Neuronal stem cell (in vitro differentiated cells): ENCODE measurements around the gene RASSF8.

Source experiments
- DNase-seq: peaks from one replicate; pipeline ENCODE4 v3.0.0-alpha.2; 2013; ENCODE audit warnings: low spot score
- H2AFZ ChIP-seq: one replicate; pipeline ENCODE4 v1.6.1; 2013; ENCODE audit warnings: mild to moderate bottlenecking, low read length, inconsistent platforms
- H2AK5ac ChIP-seq: 2 replicates; pipeline ENCODE4 v1.6.1; 2013; ENCODE audit warnings: low read depth, mild to moderate bottlenecking, inconsistent platforms, low read length, moderate library complexity, mixed read lengths
- H2BK120ac ChIP-seq: 2 replicates; pipeline ENCODE4 v1.6.1; 2013; ENCODE audit warnings: low read depth, mild to moderate bottlenecking, inconsistent platforms, low read length, moderate library complexity, mixed read lengths
- H2BK12ac ChIP-seq: one replicate; pipeline ENCODE4 v1.6.1; 2013; ENCODE audit warnings: low read length, inconsistent platforms
- H2BK15ac ChIP-seq: 2 replicates; pipeline ENCODE4 v1.6.1; 2013; ENCODE audit warnings: mild to moderate bottlenecking, low read length, inconsistent platforms, mixed read lengths
- H2BK5ac ChIP-seq: one replicate; pipeline ENCODE4 v1.6.1; 2013; ENCODE audit warnings: inconsistent platforms, mild to moderate bottlenecking, low read length, moderate library complexity
- H3K14ac ChIP-seq: one replicate; pipeline ENCODE4 v1.6.1; 2013; ENCODE audit warnings: low read length, inconsistent platforms
- H3K18ac ChIP-seq: 2 replicates; pipeline ENCODE4 v1.6.1; 2013; ENCODE audit warnings: low read length, inconsistent platforms
- H3K23ac ChIP-seq: 2 replicates; pipeline ENCODE4 v1.6.1; 2013; ENCODE audit warnings: low read depth, mild to moderate bottlenecking, mixed read lengths, low read length, inconsistent platforms; ENCODE audit not compliant: poor library complexity
- H3K27ac ChIP-seq: replicated peaks from 3 replicates; pipeline ENCODE4 v1.5.1; 2013; ENCODE audit warnings: low read length, inconsistent platforms
- H3K27me3 ChIP-seq, 3 experiments: 2 replicates each; pipeline ENCODE4 v1.6.1; 2013; ENCODE audit warnings: low read length in 3 of 3, mild to moderate bottlenecking in 2 of 3, inconsistent platforms in 1 of 3, low read depth in 1 of 3, mixed read lengths in 1 of 3, moderate library complexity in 1 of 3; ENCODE audit not compliant: control insufficient read depth in 3 of 3, insufficient read depth in 3 of 3
- H3K36me3 ChIP-seq, 2 donors: replicated peaks in 1 of 2; 2 replicates each; pipeline ENCODE4 v1.6.1; 2013; ENCODE audit warnings: low read length in 2 of 2; ENCODE audit not compliant: control insufficient read depth in 2 of 2, insufficient read depth in 2 of 2
- H3K4ac ChIP-seq: 2 replicates; pipeline ENCODE4 v1.6.1; 2013; ENCODE audit warnings: inconsistent platforms, mild to moderate bottlenecking, low read length, moderate library complexity
- H3K4me1 ChIP-seq, 2 donors: 1 replicate in 1 of 2; 2 replicates in 1 of 2; pipeline ENCODE4 v1.6.1; 2013; ENCODE audit warnings: low read length in 2 of 2, low read depth in 1 of 2; ENCODE audit not compliant: control insufficient read depth in 2 of 2, insufficient read depth in 1 of 2
- H3K4me2 ChIP-seq: one replicate; pipeline ENCODE4 v1.6.1; 2013; ENCODE audit warnings: mild to moderate bottlenecking, low read length, inconsistent platforms; ENCODE audit not compliant: insufficient read depth, poor library complexity, severe bottlenecking
- H3K4me3 ChIP-seq, 2 donors: 2 replicates each; pipeline ENCODE4 v1.5.1; 2013; ENCODE audit warnings: low read length in 2 of 2, mild to moderate bottlenecking in 2 of 2, inconsistent platforms in 1 of 2, moderate library complexity in 1 of 2
- H3K79me1 ChIP-seq: one replicate; pipeline ENCODE4 v1.6.1; 2013; ENCODE audit warnings: low read depth, mild to moderate bottlenecking, inconsistent platforms, low read length, moderate library complexity
- H3K9ac ChIP-seq: one replicate; pipeline ENCODE4 v1.6.1; 2013; ENCODE audit warnings: mild to moderate bottlenecking, low read depth, low read length, inconsistent platforms; ENCODE audit not compliant: poor library complexity
- H3K9me3 ChIP-seq, 2 donors: replicated peaks in 1 of 2; 2 replicates each; pipeline versions ENCODE3 to v1.6.1; 2013; ENCODE audit warnings: low read length in 2 of 2, mild to moderate bottlenecking in 2 of 2, inconsistent platforms in 1 of 2, low read depth in 1 of 2, mixed read lengths in 1 of 2, moderate library complexity in 1 of 2; ENCODE audit not compliant: control insufficient read depth in 2 of 2, insufficient read depth in 1 of 2
- H4K8ac ChIP-seq: one replicate; pipeline ENCODE4 v1.6.1; 2013; ENCODE audit warnings: low read depth, mild to moderate bottlenecking, inconsistent platforms, low read length, moderate library complexity
- H4K91ac ChIP-seq: one replicate; pipeline ENCODE4 v1.6.1; 2013; ENCODE audit warnings: low read length, low read depth, mild to moderate bottlenecking, inconsistent platforms; ENCODE audit not compliant: poor library complexity
- WGBS, 2 donors: extraction: QIAGEN DNeasy Blood & Tissue Kit; methylation state at CpG; one replicate each; pipeline ENCODE4 v1.1.7; 2013; ENCODE audit warnings: missing lambda C conversion rate in 2 of 2, mixed read lengths in 1 of 2; ENCODE audit not compliant: insufficient read length in 2 of 2, insufficient replicate concordance in 1 of 2; ENCODE audit errors: extremely low coverage in 2 of 2; 5-methylcytosine and 5-hydroxymethylcytosine counted together

RASSF8 gene

DNA sequence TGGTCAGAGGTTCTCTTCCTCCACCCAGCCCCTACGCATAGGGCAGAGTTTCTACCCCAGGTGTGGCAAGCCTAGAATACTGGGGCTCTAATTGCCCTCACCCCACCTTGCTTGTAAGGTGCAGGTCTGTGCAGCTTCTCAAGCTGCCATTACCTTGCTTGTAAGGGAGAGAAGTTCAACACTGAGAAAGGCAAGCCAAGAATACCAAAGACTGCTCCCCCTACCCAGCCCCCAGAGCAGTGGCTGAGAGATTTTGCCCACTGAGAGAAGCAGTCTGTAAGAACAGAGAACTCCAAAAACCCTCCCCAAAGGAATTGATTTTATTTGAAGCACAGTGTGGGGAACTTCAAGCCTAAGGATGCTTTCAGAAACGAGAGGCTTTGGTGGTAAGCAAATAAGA is 63.1 kb downstream of the RASSF8 start:
- H2BK12ac ChIP-seq: no peak overlapping the region
- H3K9me3 ChIP-seq: peaks cover 0 to 11% of the 10 kb centered on the region in 2 donors
- peaks cover 2% of the 10 kb centered on the region for H3K79me1 ChIP-seq
- H3K4ac ChIP-seq: no peak overlapping the region
- H2BK120ac ChIP-seq: no peak overlapping the region
- H2BK15ac ChIP-seq: no peak overlapping the region
- no peak overlapping the region for H3K14ac ChIP-seq
- H3K27me3 ChIP-seq: no peaks in the 10 kb centered on the region
- H3K27ac ChIP-seq: peak overlapping the region; percentile 4
- peaks cover 0 to 7% of the 10 kb centered on the region in 2 donors for H3K4me1 ChIP-seq
- WGBS, 2 donors: no CpG with 5 or more reads among the region's 2 CpGs
- H4K8ac ChIP-seq: no peak overlapping the region
- no peak overlapping the region for H3K4me2 ChIP-seq
- H4K91ac ChIP-seq: no peak overlapping the region
- H2AFZ ChIP-seq: no peak overlapping the region
- DNase-seq: no peak
- H3K18ac ChIP-seq: no peak overlapping the region
- no peak overlapping the region for H3K23ac ChIP-seq
- H2AK5ac ChIP-seq: no peak overlapping the region
- no peak overlapping the region for H2BK5ac ChIP-seq
- H3K9ac ChIP-seq: no peak overlapping the region
- no peaks in the 10 kb centered on the region for H3K36me3 ChIP-seq
- H3K4me3 ChIP-seq: no peak overlapping the region

DNA sequence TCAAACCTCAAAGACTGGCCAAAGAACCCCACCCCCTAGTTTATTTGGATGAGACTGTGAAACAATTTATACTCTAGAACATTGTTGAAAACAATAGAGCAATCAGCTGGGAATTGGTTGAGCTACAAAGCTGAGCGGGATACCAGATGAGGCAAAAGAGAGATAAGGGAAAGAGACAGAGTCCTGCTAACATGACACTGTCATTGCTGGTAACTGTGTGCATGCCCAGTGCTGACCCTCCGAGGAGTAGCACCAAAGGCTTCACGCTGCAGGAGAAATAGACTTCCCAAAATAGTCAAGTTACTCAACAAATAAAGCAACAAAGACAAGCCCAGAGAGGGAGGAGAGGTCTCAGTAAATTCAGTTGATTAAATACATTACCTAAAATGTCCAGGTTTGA is 63.6 kb downstream of the RASSF8 start:
- Histone ChIP-seq H3K4me2 (no peak overlapping the region), H2BK5ac (no peak overlapping the region), H3K4ac (no peak overlapping the region), H4K8ac (no peak overlapping the region), H3K9me3 (peaks cover 0 to 11% of the 10 kb centered on the region in 2 donors), H3K36me3 (no peaks in the 10 kb centered on the region), H3K27me3 (no peaks in the 10 kb centered on the region), H3K4me3 (no peak overlapping the region), H3K23ac (no peak overlapping the region), H2AFZ (no peak overlapping the region), H3K4me1 (peaks cover 0 to 7% of the 10 kb centered on the region in 2 donors), H3K9ac (no peak overlapping the region), H2BK120ac (no peak overlapping the region), H3K18ac (no peak overlapping the region), H3K27ac (no peak overlapping the region), H3K79me1 (peaks cover 2% of the 10 kb centered on the region), H2AK5ac (no peak overlapping the region), H3K14ac (no peak overlapping the region), H2BK15ac (no peak overlapping the region), H4K91ac (no peak overlapping the region), H2BK12ac (no peak overlapping the region)
- WGBS, 2 donors: no CpG with 5 or more reads among the region's 3 CpGs
- no peak for DNase-seq

DNA sequence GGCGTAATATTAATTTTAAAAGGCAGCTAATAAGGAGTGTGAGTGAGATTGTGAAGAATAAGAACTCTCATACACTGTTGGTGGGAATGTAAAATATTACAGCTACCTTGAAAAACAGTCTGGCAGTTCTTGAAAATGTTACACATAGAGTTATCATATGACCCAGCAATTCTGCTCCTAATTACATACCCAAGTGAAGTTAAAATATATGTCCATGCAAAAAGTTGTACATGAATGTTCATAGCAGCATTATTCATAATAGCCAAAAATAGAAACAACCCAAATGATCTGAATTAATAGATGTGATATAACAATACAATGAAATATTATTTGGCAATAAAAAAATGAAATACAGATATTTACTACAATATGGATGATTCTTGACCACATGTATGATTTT is 68.2 kb downstream of the RASSF8 start:
- H4K91ac ChIP-seq: no peak overlapping the region
- H3K27me3 ChIP-seq: no peaks in the 10 kb centered on the region
- H4K8ac ChIP-seq: no peak overlapping the region
- no peak overlapping the region for H3K4me3 ChIP-seq
- WGBS, 2 donors: no CpG with 5 or more reads among the region's 1 CpG
- no peak overlapping the region for H3K4ac ChIP-seq
- no peaks in the 10 kb centered on the region for H3K79me1 ChIP-seq
- no peak overlapping the region for H2BK5ac ChIP-seq
- H3K14ac ChIP-seq: no peak overlapping the region
- no peak overlapping the region for H3K18ac ChIP-seq
- H3K9ac ChIP-seq: no peak overlapping the region
- no peak overlapping the region for H2BK15ac ChIP-seq
- H2BK12ac ChIP-seq: no peak overlapping the region
- no peak overlapping the region for H2BK120ac ChIP-seq
- H3K27ac ChIP-seq: no peak overlapping the region
- no peaks in the 10 kb centered on the region for H3K36me3 ChIP-seq
- no peak overlapping the region for H2AFZ ChIP-seq
- no peak overlapping the region for H2AK5ac ChIP-seq
- peaks cover 0 to 8% of the 10 kb centered on the region in 2 donors for H3K9me3 ChIP-seq
- no peak overlapping the region for H3K4me2 ChIP-seq
- H3K23ac ChIP-seq: no peak overlapping the region
- no peak for DNase-seq
- H3K4me1 ChIP-seq: peaks cover 0 to 4% of the 10 kb centered on the region in 2 donors

DNA sequence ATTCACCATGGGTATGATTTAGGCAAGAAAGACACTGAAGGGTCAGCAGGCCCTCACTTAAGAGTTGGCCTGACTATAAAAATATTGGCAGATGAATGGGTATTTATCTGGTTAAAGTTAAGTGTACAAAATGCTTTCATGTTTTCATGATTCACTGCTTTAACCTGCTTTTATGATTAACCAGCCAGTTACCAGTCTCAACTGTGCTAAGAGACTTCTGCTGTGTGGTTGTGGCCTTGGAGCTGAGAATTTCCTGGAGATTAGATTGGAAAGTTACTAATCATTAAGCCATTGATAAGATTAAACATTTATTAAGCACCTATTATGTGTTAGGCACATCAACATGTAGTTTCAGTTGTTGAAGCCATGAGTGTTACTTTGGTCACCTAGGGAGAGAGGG is 68.9 kb downstream of the RASSF8 start:
- no peak overlapping the region for H2BK12ac ChIP-seq
- H4K91ac ChIP-seq: no peak overlapping the region
- DNase-seq: no peak
- H4K8ac ChIP-seq: no peak overlapping the region
- no peak overlapping the region for H3K9ac ChIP-seq
- H3K18ac ChIP-seq: no peak overlapping the region
- H3K4me1 ChIP-seq: peaks cover 0 to 4% of the 10 kb centered on the region in 2 donors
- H3K4me2 ChIP-seq: no peak overlapping the region
- no peak overlapping the region for H2AFZ ChIP-seq
- no peak overlapping the region for H2AK5ac ChIP-seq
- no peaks in the 10 kb centered on the region for H3K36me3 ChIP-seq
- peaks cover 0 to 8% of the 10 kb centered on the region in 2 donors for H3K9me3 ChIP-seq
- no peak overlapping the region for H2BK5ac ChIP-seq
- H2BK15ac ChIP-seq: no peak overlapping the region
- H3K14ac ChIP-seq: no peak overlapping the region
- no peaks in the 10 kb centered on the region for H3K27me3 ChIP-seq
- no peak overlapping the region for H2BK120ac ChIP-seq
- no peaks in the 10 kb centered on the region for H3K79me1 ChIP-seq
- H3K27ac ChIP-seq: no peak overlapping the region
- H3K4ac ChIP-seq: no peak overlapping the region
- H3K4me3 ChIP-seq: no peak overlapping the region
- no peak overlapping the region for H3K23ac ChIP-seq
